Measurements from ENCODE around the gene SOX18.
"Not testable (repeated sequence)": the region's sequence is repeated elsewhere in the genome, so short reads cannot be mapped to it uniquely, and the experiment has no call there.

The SOX18 gene

DNA sequence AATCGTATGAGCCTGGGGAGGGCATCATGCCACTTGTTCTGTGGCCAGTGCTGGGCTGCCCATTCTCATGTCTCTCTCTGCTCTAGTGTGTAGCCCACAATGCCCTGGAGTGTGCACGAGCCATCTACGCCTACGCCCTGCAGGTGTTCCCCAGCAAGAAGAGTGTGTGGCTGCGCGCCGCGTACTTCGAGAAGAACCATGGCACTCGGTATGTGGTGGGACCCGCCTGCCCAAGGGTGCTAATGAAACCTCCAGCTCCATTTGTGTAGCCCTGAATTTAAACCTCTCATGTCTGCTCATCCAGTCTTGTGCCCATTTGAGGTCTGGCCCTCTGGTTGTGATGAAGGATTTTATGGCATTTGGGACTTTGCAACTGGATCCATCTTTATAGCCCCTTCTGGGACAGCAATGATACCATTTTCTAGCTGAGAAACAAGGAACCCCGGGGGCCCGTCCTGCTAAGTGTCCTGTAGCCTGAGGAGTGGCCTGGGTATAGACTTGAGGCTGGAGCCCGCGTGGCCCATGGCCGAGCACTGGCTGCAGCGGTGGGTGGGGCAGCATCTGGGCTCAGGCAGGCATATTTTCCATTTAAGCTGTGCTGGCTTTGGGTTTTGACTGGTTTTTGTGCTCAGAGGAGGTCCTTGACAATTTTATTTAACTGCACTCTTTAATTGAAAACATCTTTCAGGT is 26.6 kb downstream of the SOX18 start:
- no peak for DNase-seq (ENCODE audit: low read depth)

DNA sequence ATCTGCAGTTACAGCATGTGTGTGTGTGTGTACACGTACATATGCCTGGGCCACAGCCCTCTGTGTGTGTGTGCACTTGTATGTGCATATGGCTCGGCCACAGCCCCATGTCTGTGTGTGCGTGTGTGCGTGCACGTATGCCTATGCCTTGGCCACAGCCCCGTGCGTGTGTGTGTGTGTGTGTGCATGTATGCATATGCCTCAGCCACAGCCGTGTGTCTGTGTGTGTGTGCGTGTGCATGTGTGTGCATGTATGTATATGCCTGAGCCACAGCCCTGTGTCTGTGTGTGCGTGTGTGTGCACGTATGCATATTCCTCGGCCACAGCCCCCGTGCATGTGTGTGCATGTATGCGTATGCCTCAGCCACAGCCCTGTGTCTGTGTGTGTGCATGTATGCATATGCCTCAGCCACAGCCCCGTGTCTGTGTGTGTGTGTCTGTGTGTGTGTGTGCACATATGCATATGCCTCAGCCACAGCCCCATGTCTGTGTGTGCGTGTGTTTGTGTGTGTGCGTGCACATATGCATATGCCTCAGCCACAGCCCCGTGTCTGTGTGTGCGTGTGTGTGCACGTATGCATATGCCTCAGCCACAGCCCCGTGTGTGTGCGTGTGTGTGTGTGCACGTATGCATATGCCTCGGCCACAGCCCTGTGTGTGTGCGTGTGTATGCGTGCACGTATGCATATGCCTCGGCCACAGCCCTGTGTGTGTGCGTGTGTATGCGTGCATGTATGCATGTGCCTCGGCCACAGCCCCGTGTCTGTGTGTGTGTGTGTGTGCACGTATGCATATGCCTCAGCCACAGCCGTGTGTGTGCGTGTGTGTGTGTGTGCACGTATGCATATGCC is 28.1 kb downstream of the SOX18 start:
- DNase-seq (ENCODE audit: low read depth): no peak

DNA sequence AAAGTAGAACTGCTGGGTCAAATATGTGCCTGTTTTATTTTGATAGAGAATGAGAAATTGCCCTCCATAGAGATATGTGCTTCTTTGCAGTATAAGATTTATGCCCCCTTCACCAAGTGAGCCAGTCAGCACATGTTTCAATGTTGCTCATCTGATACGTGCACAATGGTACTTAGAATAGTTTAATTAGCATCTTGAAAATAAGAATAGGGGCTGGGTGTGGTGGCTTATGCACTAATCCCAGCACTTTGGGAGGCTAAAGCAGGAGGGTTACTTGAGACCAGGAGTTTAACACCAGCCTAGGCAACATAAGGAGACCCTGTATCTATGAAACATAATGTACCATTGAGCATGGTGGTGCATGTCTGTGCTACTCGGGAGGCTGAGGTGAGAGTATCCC is 33.8 kb downstream of the SOX18 start:
- DNase-seq (ENCODE audit: low read depth): no peak

DNA sequence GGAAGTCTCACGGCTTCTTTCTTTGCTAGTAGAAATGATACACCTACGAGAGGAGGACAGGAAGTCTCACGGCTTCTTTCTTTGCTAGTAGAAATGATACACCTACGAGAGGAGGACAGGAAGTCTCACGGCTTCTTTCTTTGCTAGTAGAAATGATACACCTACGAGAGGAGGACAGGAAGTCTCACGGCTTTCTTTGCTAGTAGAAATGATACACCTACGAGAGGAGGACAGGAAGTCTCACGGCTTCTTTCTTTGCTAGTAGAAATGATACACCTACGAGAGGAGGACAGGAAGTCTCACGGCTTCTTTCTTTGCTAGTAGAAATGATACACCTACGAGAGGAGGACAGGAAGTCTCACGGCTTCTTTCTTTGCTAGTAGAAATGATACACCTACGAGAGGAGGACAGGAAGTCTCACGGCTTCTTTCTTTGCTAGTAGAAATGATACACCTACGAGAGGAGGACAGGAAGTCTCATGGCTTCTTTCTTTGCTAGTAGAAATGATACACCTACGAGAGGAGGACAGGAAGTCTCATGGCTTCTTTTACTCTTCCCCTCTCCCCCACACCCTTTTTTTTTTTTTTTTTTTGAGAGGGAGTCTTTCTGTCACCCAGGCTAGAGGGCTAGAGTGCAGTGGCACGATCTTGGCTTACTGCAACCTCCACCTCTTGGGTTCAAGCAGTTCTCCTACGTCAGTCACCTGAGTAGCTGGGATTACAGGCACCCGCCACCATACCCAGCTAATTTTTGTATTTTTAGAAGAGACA is 36.9 kb downstream of the SOX18 start:
- DNase-seq (ENCODE audit: low read depth): not testable (repeated sequence)

DNA sequence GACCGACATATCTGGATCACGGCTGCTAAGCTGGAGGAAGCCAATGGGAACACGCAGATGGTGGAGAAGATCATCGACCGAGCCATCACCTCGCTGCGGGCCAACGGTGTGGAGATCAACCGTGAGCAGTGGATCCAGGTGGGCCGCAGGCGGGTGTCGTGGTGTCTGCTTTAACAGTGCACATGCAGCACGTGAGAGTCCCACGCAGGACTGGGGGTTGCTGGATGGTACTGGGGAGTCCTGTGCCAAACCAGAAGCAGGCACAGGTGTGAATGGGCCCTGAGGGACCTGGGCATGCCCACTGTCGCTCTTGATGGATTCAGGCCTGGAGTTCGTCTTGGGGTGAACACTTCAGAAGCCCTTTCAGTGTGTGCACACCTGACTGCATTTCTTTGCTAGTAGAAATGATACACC is 38.1 kb downstream of the SOX18 start:
- no peak for DNase-seq (ENCODE audit: low read depth)

DNA sequence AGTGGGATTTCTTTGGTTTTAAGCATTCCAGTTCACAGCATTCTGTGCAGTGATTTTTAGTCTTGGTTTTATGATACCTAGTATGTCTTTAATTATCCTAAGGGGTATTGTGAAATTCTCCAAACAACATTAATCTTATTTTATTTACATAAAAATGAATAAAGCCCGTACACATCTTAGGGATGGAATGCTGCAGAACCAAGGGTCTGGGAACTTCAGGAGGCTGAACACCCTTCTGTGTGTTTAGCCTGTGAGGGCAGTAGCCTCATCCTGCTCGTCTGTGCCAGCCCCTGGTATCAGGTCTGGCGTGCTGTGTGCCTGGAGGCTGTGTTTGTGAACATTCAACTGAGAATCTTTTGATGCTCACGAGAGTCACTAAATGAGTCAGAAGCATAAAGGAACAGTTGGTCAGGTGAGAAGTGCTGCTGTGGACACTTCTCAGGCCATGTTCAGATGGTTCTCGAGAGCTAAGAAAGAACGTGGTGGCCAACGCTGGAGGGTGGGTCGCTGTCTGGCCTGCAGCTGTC is 38.7 kb downstream of the SOX18 start:
- DNase-seq (ENCODE audit: low read depth): no peak

DNA sequence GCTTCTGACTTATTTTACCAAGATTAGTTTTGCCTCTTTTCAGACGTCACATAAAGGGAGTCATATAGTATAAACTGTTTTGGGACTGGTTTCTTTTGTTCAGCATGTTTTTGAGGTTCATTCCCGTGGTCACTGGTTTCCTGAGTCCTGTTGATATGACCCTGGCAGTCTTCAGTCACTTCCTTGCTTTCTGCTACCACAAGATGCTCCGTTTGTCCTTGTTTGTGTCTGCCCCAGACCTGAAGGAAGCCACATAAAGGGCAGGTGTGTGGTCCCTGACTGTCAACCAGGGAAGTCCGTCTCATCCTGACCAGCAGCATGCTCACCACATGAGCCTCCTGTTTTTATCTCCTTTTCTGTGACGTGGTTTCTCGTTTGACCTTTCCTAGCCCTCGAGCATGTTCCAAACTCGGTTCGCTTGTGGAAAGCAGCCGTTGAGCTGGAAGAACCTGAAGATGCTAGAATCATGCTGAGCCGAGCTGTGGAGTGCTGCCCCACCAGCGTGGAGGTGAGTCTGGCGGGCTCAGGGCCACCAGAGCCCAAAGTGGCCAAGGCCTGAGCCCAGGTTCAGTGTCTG is 39.5 kb downstream of the SOX18 start:
- DNase-seq (ENCODE audit: low read depth): no peak

DNA sequence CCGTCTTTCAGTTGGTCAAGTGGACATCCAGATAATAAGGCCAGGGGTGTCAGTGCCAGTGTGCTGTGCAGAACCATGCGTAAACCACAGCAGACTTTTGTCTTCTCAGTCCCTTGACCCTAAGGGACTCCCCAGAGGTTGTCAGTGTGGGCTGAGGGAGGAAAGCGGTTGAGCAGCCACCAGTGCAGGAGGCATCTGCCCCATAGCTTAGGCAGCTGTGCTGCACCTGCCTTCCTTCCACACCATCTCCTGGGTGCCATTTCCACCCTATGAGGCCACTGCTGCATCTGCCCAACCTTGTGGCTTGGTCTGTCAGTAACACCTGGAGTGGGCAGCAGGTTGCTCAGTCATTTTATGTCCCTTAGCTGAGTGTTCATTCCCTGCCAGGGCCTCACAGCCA is 42.5 kb downstream of the SOX18 start:
- no peak for DNase-seq (ENCODE audit: low read depth)

DNA sequence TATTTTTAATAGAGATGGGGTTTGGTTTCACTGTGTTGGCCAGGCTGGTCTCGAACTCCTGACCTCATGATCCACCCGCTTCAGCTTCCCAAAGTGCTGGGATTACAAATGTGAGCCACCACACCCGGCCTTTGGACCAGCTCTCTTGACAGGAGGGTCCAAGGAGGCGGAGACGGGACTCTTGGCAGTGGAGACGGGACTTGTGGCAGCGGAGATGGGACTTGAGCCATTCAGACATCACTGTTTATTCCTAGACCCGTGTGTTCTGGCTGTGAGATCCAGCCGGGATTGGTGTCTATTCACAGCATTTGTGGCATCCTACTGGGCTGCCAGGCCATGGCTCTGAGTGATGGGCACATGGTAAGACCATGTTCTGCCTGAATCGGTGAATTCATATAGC is 42.9 kb downstream of the SOX18 start:
- DNase-seq (ENCODE audit: low read depth): no peak

DNA sequence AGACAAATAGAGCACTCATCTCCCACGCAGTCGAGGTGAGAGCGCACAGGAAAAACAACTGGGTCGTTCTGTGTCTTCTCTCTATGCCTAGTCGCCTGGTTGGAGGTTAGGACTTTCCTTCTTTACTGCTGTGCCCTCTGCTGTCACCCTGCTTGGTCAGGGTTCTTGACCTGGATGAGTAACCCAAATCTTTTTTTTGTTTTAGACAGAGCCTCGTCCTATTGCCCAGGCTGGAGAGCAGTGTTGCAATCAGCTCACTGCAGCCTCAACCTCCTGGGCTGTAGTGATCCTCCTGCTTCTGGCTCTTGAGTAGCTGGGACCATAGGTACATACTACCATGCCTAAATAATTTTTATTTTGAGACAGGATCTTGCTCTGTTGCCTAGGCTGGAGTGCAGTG is 44.0 kb downstream of the SOX18 start:
- DNase-seq (ENCODE audit: low read depth): no peak

DNA sequence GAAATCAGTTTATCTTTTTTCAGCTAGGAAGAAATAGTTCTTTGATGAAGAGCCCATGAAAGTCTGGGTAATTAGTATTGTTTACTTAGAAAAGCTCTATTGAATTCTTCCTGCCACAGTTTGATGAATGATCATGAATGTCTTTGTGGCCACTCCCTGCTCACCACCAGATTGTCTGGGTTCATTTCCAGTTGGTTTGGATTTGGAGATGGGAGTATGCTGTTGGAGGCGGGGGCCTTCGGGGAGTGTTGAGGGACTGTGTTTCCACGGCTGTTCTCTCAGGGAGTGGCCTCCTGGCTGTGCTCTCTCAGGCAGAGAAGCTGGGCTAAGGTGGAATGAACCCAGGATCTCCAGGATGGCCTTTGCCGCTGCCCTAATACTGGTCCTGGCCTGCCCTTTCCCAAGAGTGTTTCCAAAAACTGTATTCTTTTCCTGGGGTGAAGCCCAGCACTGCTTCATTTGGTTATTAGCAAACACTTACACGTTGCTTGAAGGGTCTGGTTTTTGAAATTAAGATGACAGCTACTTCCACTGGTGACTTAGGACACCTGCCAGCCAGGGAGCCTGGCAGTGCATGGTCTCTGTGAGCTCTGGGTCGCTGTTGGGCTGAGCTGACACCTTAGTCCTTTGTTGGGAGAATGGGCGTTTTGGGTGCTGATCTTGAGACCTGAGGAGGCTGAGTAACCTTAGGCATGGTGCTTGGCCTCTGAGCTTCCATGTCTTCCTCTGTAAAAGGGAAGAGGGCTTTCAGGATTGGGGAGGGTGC is 45.3 kb downstream of the SOX18 start:
- DNase-seq (ENCODE audit: low read depth): no peak

DNA sequence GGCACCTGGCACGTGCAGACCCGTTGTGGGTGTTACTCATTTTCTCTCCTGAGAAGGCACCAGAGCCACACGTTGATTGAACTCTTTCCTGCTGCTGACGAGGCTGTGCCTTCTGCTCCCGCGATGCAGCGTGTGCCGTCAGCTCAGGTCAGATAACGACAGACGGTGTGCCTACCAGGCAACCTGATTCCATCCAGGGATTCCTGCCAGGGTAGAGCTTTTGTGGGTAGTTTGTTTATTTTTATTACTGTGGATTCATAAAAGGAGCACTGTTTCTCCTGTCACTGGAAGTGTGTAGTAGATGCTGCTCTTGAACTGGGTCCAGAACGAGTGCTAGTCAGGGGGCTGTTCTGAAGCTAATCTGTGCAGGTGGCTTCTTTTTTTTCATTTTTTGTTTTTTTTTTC is 47.8 kb downstream of the SOX18 start:
- DNase-seq (ENCODE audit: low read depth): no peak

DNA sequence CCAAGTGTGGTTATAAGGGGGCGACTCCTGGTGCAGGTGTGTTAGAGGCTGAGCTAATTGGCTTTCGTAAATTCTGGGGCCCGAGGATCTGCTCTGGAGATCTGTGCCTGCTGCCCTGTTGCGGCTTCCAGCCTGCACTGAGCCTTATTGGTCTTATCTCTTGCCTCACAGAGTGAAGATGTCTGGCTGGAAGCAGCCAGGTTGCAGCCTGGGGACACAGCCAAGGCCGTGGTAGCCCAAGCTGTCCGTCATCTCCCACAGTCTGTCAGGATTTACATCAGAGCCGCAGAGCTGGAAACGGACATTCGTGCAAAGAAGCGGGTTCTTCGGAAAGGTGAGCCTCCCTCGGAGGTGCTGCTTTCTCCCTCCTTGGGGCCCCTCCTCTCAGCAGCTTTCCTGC is 48.5 kb downstream of the SOX18 start:
- no peak for DNase-seq (ENCODE audit: low read depth)

Data from HS-27A (cell line).